ENCODE measurements around the gene UBTD2.

DNA sequence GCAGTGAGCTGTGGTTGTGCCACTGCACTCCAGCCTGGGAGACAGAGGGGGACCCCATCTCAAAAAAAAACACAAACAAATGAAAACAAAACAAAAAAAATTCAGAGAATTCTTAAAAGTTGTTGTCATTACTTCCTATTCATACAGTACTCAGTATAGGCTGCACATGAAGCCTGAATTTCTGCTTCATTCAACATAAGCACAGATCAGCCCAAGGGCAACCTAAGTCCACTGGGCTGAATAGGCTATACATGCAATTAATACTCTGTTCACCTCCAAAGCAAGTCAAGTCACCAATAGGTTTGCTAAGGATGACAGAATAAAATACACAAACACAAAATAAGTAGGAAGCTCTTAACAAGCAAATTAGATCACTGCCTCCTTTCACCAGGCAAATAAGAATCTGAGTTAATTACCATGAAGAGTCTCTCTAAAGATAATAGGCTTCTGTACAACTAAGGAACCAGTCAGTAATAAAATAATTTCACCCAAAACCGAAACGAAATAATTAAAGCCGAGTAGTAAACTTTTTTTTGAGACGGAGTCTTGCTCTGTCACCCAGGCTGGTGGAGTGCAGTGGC is 18.7 kb downstream of the UBTD2 start:
- TF ChIP-seq, protein P1, sequence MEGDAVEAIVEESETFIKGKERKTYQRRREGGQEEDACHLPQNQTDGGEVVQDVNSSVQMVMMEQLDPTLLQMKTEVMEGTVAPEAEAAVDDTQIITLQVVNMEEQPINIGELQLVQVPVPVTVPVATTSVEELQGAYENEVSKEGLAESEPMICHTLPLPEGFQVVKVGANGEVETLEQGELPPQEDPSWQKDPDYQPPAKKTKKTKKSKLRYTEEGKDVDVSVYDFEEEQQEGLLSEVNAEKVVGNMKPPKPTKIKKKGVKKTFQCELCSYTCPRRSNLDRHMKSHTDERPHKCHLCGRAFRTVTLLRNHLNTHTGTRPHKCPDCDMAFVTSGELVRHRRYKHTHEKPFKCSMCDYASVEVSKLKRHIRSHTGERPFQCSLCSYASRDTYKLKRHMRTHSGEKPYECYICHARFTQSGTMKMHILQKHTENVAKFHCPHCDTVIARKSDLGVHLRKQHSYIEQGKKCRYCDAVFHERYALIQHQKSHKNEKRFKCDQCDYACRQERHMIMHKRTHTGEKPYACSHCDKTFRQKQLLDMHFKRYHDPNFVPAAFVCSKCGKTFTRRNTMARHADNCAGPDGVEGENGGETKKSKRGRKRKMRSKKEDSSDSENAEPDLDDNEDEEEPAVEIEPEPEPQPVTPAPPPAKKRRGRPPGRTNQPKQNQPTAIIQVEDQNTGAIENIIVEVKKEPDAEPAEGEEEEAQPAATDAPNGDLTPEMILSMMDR (IDR thresholded peaks at IDR 0.05), result no peak
- TF ChIP-seq EP300 (IDR thresholded peaks at IDR 0.05) (no peak), POLR2A (IDR thresholded peaks at IDR 0.05) (no peak)
